HepG2 (cell line): ENCODE measurements around the gene TIMM13. TPM values are rescaled to one million over a fixed set of nuclear protein-coding genes. Genes with fewer than 3 reads are reported as not detected.

Source experiments
- ATF7 ChIP-seq, 2 experiments: fragments of 450-650 bp in 1 of 2; sonication (generic) in 1 of 2; formaldehyde crosslinking in 1 of 2; IDR thresholded peaks; 2 replicates each; pipeline versions ENCODE4 v1.4.0 to v1.6.1; 2016 to 2020; ENCODE audit warnings: antibody characterized with exemption in 1 of 2, mild to moderate bottlenecking in 1 of 2, missing genetic modification reagents in 1 of 2
- CBFB ChIP-seq: sonication (generic); formaldehyde crosslinking; IDR thresholded peaks from 2 replicates; pipeline ENCODE4 v1.4.0; 2020; ENCODE audit warnings: missing genetic modification reagents
- CCDC6 ChIP-seq: sonication (generic); formaldehyde crosslinking; IDR thresholded peaks from 2 replicates; pipeline ENCODE4 v1.8.1; 2022; ENCODE audit warnings: mild to moderate bottlenecking, missing genetic modification reagents, moderate library complexity
- E2F2 ChIP-seq: sonication (generic); formaldehyde crosslinking; IDR thresholded peaks from 2 replicates; pipeline ENCODE4 v1.4.0; 2020; ENCODE audit warnings: missing genetic modification reagents, borderline replicate concordance
- FOXO1 ChIP-seq: sonication (generic); formaldehyde crosslinking; IDR thresholded peaks from 2 replicates; pipeline ENCODE4 v1.4.0; 2020; ENCODE audit warnings: missing genetic modification reagents
- HIC2 ChIP-seq: sonication (generic); formaldehyde crosslinking; IDR thresholded peaks from 2 replicates; pipeline ENCODE4 v1.9.0; 2022; ENCODE audit warnings: low read depth, missing genetic modification reagents
- HMG20A ChIP-seq: IDR thresholded peaks from 2 replicates; pipeline ENCODE4 v1.6.1; 2016; ENCODE audit warnings: borderline replicate concordance
- KLF12 ChIP-seq: sonication (generic); formaldehyde crosslinking; IDR thresholded peaks from 2 replicates; pipeline ENCODE4 v1.4.0; 2020; ENCODE audit warnings: missing genetic modification reagents, borderline replicate concordance
- MAFK ChIP-seq, 2 experiments: IDR thresholded peaks in 1 of 2; conservative IDR thresholded peaks in 1 of 2; 2 replicates each; pipeline ENCODE4 v1.6.1; 2011; ENCODE audit warnings: improper control_type of control experiment in 2 of 2, low read length in 2 of 2
- RXRB ChIP-seq: IDR thresholded peaks from 2 replicates; pipeline ENCODE4 v1.6.1; 2016; ENCODE audit warnings: borderline replicate concordance, missing genetic modification reagents, missing compliant biosample characterization
- SAFB2 ChIP-seq: sonication (generic); formaldehyde crosslinking; IDR thresholded peaks from 2 replicates; pipeline ENCODE4 v1.5.1; 2020; ENCODE audit warnings: missing genetic modification reagents, low read depth, mild to moderate bottlenecking, borderline replicate concordance
- SALL2 ChIP-seq: sonication (generic); formaldehyde crosslinking; IDR thresholded peaks from 2 replicates; pipeline ENCODE4 v1.8.1; 2023; ENCODE audit warnings: mild to moderate bottlenecking, missing genetic modification reagents, inconsistent platforms
- SIN3A ChIP-seq: IDR thresholded peaks from 2 replicates; pipeline ENCODE4 v1.6.1; 2011; ENCODE audit warnings: low read depth, mild to moderate bottlenecking, control low read depth, low read length, borderline replicate concordance
- USF2 ChIP-seq, 2 experiments: sonication (generic) in 1 of 2; formaldehyde crosslinking in 1 of 2; IDR thresholded peaks; 2 replicates each; pipeline versions ENCODE4 v1.5.1 to v1.6.1; 2011 to 2020; ENCODE audit warnings: borderline replicate concordance in 1 of 2, low read depth in 1 of 2, low read length in 1 of 2, mild to moderate bottlenecking in 1 of 2, missing genetic modification reagents in 1 of 2, moderate library complexity in 1 of 2
- ZBTB4 ChIP-seq: sonication (generic); formaldehyde crosslinking; IDR thresholded peaks from 2 replicates; pipeline ENCODE4 v1.4.0; 2020; ENCODE audit warnings: missing genetic modification reagents, mild to moderate bottlenecking, borderline replicate concordance
- ZNF10 ChIP-seq: sonication (generic); formaldehyde crosslinking; IDR thresholded peaks from 2 replicates; pipeline ENCODE4 v1.4.0; 2020; ENCODE audit warnings: mild to moderate bottlenecking, low read depth, missing genetic modification reagents, borderline replicate concordance
- ZNF333 ChIP-seq: sonication (generic); formaldehyde crosslinking; IDR thresholded peaks from 2 replicates; pipeline ENCODE4 v1.4.0; 2020; ENCODE audit warnings: mild to moderate bottlenecking, missing genetic modification reagents, borderline replicate concordance
- ZNF441 ChIP-seq: sonication (generic); formaldehyde crosslinking; IDR thresholded peaks from 2 replicates; pipeline ENCODE4 v1.7.0; 2021; ENCODE audit warnings: missing genetic modification reagents, borderline replicate concordance
- ZNF816 ChIP-seq: sonication (generic); formaldehyde crosslinking; IDR thresholded peaks from 2 replicates; pipeline ENCODE4 v1.8.0; 2022; ENCODE audit warnings: missing genetic modification reagents, mild to moderate bottlenecking, borderline replicate concordance
- polyA plus RNA-seq, 8 experiments: library from polyadenylated mRNA; depleted of rRNA in 3 of 8; stranded (reverse) in 7 of 8; unstranded in 1 of 8; fragments of >200 nt; fragmentation: Illumina TruSeq in 4 of 8; extraction: Trizol in 4 of 8; gene quantifications; 2 replicates each; pipeline versions ENCODE4 v1.2.1 to v1.2.3, GENCODE V29; 2011 to 2016; ENCODE audit warnings: low read depth in 4 of 8, missing spikeins in 1 of 8, mixed read lengths in 1 of 8; ENCODE audit not compliant: insufficient read depth in 1 of 8
- total RNA-seq, 5 experiments: library from RNA; depleted of rRNA; stranded (reverse); fragments of >200 nt; fragmentation: Illumina TruSeq; extraction: Trizol; gene quantifications; 2 replicates each; pipeline ENCODE4 v1.2.3, GENCODE V29; 2016; ENCODE audit warnings: low read depth in 1 of 5

Gene TIMM13
- total and polyA plus RNA-seq, 2 of the 13 experiments (the other 11 are each of a cell fraction or from before 2014, with no cell fraction given): 48.4 to 108 TPM

- TF ChIP-seq ZBTB4 (CRISPR knock-in tag) (peak; percentile 86; the same call in 1 of the 2 replicates), ATF7 (IDR thresholded peaks at IDR 0.05) (no peak), ATF7 (CRISPR knock-in tag; IDR thresholded peaks at IDR 0.05) (no peak), FOXO1 (CRISPR knock-in tag) (peak; percentile 55; the same call in 1 of the 2 replicates), SAFB2 (CRISPR knock-in tag) (no peak), CBFB (CRISPR knock-in tag) (no peak), USF2 (IDR thresholded peaks at IDR 0.05; ENCODE audit: low read depth, low read length) (no peak), USF2 (CRISPR knock-in tag; IDR thresholded peaks at IDR 0.05; ENCODE audit: borderline replicate concordance) (no peak), ZNF333 (CRISPR knock-in tag) (no peak), ZNF441 (CRISPR knock-in tag) (peak; percentile 75; the same call in 1 of the 2 replicates), ZNF816 (CRISPR knock-in tag) (no peak), HMG20A (CRISPR knock-in tag) (no peak; the same call in 1 of the 2 replicates), E2F2 (CRISPR knock-in tag) (no peak), ZNF10 (CRISPR knock-in tag) (no peak), MAFK (conservative IDR thresholded peaks at IDR 0.05 in 1 of 2, IDR thresholded peaks at IDR 0.05 in 1 of 2; ENCODE audit: low read length in 2 of 2) (no peak), RXRB (CRISPR knock-in tag) (peak; percentile 73; the same call in 1 of the 2 replicates), CCDC6 (CRISPR knock-in tag) (no peak), SIN3A (peak; percentile 52; the same call in 1 of the 2 replicates), KLF12 (CRISPR knock-in tag) (no peak), SALL2 (CRISPR knock-in tag) (peak; percentile 81; the same call in 1 of the 2 replicates), HIC2 (CRISPR knock-in tag) (peak; percentile 98)
Measured at GRCh38 chr19:2416321-2417097, 10.9 kb downstream of the TIMM13 start (continued).
